ENCODE data around the gene HOOK2.
"Not testable (repeated sequence)": the region's sequence is repeated elsewhere in the genome, so short reads cannot be mapped to it uniquely, and the experiment has no call there.

The HOOK2 gene

DNA sequence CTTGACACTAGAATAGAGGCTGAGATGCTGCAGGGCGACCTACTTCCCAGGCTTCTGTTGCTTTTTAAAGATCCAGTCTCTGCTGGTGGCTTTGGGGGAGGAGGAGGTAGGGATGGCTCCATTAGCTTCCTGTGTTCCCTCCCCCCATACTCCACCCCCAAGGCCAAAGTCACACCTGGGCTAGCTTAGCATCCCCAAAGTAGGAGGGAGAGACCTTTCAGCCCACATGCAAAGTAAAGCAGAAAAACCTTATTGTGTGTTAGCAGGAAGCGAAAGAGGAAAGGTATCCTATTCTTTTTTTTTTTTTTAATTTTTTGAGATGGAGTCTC is 48.4 kb downstream of the HOOK2 start:
- H3K4me3 ChIP-seq (ENCODE audit: low read depth, low read length), result no peak overlapping the region
- no peak for DNase-seq (ENCODE audit: low read depth)

DNA sequence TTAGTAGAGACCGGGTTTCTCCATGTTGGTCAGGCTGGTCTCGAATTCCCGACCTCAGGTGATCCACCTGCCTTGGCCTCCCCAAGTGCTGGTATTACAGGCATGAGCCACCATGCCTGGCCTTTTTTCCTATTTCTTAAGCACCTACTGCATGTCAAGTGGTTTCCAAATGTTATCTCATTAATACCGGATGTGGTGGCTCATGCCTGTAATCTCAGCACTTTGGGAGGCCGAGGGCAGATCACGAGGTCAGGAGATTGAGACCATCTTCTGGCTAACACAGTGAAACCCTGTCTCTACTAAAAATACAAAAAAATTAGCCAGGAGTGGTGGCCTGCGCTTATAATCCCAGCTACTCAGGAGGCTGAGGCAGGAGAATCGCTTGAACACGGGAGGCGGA is 49.7 kb downstream of the HOOK2 start:
- H3K4me3 ChIP-seq (ENCODE audit: low read depth, low read length); DNase-seq (ENCODE audit: low read depth): not testable (repeated sequence)

DNA sequence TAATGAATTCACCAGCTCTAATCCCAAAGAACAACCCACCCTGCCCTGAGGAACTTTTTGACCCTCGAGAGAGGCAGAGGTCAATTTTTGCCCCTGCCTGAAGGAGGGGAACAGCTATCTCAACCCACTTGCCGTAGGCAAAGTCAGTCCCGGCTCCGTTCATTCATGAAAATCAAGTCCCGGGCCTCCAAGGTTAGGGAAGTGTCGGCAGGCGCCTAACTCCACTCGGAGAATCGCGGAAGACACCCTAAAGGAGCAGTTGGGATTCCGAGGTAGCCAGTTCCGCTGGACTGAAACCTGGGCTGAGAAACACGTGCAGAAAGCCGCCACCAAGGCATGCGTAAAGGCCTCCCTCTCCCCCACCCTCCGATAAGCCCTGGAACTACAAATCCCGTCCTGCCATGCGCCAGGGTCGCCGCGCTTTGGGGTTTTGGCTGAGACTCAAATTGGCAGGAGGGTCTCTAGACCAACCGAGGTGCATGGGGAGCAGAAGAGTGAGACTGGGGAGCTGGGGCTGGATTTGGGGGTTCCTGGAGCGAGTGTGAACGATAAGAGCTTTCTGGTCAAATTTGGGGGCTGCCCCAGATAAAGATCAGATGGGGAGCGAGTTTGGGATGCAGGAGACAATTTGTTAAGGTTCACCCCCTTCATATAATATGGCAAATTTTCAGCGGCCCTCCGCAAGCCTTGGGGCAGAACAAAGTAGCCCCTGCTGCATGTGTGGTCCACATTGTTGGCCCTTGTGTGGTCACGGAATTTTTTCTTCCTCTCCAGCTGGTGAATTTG is 51.5 kb downstream of the HOOK2 start, which contains the start of gene TNPO2:
Gene TNPO2 (minus strand): TSS at position 292 of the 786 bp plus-strand sequence. CDS start 2,955 bp downstream, outside the sequence.
- DNase-seq (ENCODE audit: low read depth), result no peak
- H3K4me3 ChIP-seq (ENCODE audit: low read depth, low read length), result peak within 1 kb of the TSS; percentile 75

DNA sequence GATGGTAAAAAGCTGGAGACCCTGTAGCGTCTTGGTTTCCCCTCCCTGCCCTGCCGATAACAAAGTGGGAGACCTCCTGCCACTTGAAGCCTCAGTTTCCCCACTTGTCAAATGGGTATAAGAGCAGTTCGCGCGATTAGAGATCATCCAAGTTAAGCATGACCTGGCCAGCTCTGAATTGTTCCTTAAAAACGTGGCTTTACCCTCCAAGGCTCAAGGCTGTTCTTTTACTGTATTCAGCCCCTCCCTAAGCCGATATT is 52.0 kb downstream of the HOOK2 start:
- H3K4me3 ChIP-seq (ENCODE audit: low read depth, low read length), result peak overlapping the region; percentile 75
- DNase-seq (ENCODE audit: low read depth), result no peak

DNA sequence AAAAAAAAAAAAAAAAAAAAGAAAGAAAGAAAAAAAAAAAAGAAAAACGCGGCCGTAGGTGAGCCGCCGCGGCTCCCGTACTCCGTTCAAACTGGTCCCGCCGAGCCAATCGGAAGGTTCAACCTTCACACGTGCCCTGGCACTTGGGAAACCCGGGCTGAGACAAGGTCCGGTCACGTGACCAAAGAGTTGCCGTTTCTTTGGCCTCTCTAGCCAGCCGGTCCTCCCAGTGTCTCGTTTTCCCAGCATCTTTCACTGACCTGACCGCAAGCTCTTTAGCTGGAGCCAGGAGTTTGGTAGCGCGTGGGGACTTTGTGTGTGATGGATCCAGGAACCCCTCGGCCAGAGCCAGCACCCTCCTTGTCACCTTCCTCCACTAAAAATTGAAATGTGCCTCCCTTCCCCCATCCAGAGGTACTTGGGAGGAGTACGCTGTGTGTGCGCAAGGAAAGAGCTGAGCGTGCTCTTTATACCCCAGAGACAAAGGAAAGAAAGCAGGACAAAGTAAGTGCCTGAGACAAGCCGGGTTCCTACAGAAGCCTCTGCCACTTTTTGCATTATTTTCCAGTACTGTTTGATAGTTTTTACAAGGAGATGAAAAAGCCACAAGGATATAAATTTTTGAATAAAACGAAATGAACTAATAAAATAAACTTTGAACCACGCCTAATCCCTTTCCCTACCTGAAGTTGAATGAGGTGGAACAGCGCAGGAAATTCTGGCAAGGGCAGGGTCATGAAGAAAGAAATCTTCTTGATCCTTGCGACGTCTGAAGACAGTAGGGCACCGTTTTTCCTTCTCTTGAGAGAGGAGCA is 52.6 kb downstream of the HOOK2 start:
- peak; percentile 98 for DNase-seq (ENCODE audit: low read depth)
- H3K4me3 ChIP-seq (ENCODE audit: low read depth, low read length), result peak overlapping the region; percentile 75

DNA sequence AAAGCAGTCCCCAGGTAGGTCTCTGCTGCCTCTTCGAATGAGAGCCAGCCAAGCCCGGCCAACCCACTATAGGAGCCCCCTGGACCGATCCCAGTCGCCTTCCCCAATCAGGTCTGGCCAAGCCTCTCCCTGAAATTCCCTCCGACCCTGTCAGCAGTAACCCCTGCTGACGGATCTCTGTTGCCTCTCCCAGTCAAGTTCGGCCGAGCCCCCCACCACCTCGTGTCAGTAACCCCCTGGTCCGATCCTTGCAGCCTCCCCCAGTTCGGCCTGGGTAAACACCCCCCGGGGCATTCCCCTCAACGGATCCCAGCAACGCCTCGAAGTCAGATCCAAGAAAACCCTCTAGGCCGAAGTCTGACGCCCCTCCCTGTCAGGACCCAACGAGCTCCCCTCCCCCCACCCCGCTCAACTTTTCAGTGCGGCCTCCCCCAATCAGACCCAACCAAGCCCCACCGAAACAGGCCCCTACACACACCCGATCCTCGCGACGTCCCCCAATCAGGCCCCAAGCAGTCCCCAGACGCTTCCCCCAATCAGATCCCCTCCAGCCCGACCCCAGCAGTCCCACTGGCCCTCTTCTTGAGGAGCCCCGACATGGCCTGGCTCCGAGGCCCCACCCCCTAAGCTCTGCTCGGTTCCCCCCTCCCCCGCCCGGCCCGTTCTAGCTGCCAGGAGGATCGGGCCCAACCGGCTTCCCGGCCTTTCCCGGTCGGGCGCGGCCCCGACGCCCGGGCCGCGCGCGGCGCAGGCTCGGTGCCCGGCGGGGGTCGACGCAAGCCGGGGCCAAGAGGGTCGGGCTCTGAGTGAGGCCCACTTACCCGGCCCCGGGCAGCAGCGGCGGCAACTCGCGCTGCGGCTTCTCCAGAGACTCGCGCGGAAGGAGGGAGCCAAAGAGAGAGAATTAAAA is 53.4 kb downstream of the HOOK2 start:
- H3K4me3 ChIP-seq (ENCODE audit: low read depth, low read length), result peak overlapping the region; percentile 75
- DNase-seq (ENCODE audit: low read depth), result peak; percentile 73

DNA sequence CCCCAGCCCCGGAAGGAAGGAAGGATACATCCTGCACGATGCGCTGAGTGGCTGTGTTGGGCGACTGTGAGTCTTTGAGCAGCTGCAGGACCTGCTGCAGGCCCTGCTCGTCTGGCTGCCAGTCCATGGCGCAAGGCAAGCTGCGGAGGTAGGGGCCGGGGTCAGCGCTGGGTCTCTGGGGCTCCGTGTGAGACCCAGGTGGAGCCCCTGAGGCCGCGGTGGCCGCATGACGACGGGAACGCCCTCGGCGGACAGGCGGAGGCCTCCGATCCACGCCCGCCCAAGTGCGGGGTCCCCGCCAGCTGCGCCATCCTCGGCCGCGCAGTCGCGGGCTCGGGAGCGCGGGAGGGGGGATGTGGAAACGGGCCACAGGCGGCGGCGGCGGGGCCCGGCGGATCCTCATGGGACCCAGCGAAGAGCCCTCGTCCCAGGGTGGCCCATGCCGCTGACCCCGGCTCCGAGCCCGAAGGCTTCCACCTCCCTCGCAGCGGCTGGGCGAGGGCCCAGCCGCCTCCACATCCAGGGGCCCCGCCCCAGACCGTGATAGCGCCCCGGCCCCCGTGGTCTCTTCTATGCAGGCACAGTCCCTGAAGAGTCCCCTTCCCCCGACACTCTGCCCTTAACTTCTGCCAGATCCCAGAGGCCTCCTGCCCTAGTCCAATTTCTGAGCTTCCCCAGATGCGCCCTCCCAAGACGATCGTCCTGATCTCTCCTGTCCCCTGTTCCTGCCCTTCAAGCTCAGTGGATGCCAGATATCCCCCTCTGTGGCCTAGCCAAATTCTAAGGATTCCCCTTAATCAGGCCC is 54.3 kb downstream of the HOOK2 start:
- DNase-seq (ENCODE audit: low read depth), result no peak
- peak overlapping the region; percentile 75 for H3K4me3 ChIP-seq (ENCODE audit: low read depth, low read length)

DNA sequence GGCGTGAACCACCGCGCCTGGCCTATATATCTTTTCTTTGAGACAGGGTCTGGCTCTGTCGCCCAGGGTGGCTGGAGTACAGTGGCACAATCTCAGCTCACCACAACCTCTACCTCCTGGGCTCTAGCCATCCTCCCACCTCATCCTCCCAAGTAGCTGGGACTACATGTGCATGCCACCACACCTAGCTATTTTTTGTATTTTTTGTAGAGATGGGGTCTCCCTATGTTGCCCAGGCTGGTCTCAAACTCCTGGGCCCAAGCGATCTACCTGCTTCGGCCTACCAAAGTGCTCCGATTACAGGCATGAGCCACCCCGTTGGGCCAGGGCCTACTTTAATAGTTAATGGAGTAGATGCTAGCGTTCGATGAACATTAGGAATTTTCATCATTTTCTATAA is 55.1 kb downstream of the HOOK2 start:
- no peak for DNase-seq (ENCODE audit: low read depth)
- peak overlapping the region; percentile 75 for H3K4me3 ChIP-seq (ENCODE audit: low read depth, low read length)

DNA sequence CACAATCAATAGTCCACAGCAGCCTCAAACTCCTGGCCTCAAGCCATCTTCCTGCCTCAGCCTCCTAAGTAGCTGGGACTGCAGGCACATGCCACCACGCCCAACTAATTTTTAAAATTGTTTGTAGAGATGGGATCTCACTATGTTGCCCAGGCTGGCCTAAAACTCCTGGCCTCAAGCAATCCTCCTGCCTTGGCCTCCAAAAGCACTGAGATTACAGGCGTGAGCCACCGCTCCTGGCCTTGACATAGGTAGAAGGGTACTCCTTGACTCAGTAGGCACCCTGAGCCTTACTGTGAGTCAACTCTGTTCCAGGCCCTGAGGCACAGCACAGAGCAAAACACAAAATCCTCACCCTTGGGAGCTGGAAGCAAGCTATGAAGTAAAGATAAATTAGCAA is 59.4 kb downstream of the HOOK2 start:
- no peak for DNase-seq (ENCODE audit: low read depth)
- H3K4me3 ChIP-seq (ENCODE audit: low read depth, low read length), result no peak overlapping the region

DNA sequence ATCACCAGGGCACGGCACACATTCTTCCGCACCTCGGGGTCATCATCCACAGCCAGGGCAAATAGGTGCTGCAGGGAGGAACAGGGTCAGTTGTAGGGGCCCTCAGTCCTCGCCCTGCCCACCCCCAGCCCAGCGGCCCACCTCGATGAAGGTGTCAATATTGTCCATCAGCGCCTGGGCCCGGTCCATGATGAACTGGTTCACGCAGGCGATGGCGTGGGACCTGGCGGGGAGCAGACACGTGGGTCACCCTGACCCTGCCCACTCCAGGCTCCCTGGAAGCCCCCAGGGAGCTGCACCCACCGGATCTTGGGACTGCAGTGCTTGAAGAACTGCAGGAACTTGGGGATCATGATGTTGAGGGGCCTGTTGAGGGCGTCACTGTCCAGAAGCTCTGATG is 60.2 kb downstream of the HOOK2 start:
- H3K4me3 ChIP-seq (ENCODE audit: low read depth, low read length), result no peak overlapping the region
- no peak for DNase-seq (ENCODE audit: low read depth)

DNA sequence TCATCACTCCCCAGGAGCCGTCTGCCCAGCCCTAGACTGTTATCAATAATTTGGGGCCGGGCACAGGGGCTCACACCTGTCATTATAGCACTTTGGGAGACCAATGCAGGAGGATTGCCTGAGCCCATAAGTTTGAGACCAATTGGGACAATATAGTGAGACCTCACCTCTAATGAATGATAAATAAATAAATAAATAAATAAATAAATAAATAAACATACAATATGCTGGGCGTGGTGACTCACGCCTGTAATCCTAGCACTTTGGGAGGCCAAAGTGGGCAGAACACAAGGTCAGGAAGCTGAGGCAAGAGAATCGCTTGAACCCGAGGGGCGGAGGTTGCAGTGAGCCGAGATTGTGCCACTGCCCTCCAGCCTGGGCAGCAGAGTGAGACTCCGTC is 62.0 kb downstream of the HOOK2 start:
- not testable (repeated sequence) for H3K4me3 ChIP-seq (ENCODE audit: low read depth, low read length); DNase-seq (ENCODE audit: low read depth)

Data from skeletal muscle cell (primary cell).